IMR-90 (cell line): ENCODE measurements around the gene EDIL3. TPM values are rescaled to one million over a fixed set of nuclear protein-coding genes. Genes with fewer than 3 reads are reported as not detected.

ENCODE experiments used
- ATAC-seq: fragments of 200-7000 bp; cut with Tn5 transposase; 2 replicates; pipeline ENCODE4 v1.9.1; 2020; ENCODE audit warnings: low read depth, mild to moderate bottlenecking, moderate library complexity
- BruUV-seq: library from RNA; stranded (reverse); fragments of 400-500 nt; replicated peaks from 2 replicates; lab custom pipeline; 2021; lab: Mats Ljungman, UMichigan
- CTCF ChIA-PET: fragments of 300-600 bp; formaldehyde crosslinking; extraction: SDS; loops from one replicate; lab custom pipeline; 2021; ENCODE audit warnings: antibody characterized with exemption; lab: Yijun Ruan, JAX
- POLR2A ChIA-PET: fragments of 300-600 bp; sonication (Branson Sonifier 250); formaldehyde crosslinking; loops from one replicate; lab custom pipeline; 2022; ENCODE audit warnings: antibody characterized with exemption; ENCODE audit not compliant: unreplicated experiment; lab: Charles Lee
- DNase-seq: peaks from one replicate; pipeline ENCODE4 v3.0.0; 2013
- H2AFZ ChIP-seq: replicated peaks from 2 replicates; pipeline ENCODE3; 2013; ENCODE audit warnings: low read length, mild to moderate bottlenecking; ENCODE audit not compliant: poor library complexity
- H2AK5ac ChIP-seq: 2 replicates; pipeline ENCODE4 v1.6.1; 2013; ENCODE audit warnings: low read depth, low read length, inconsistent platforms
- H2AK9ac ChIP-seq: replicated peaks from 2 replicates; pipeline ENCODE3; 2013; ENCODE audit warnings: mild to moderate bottlenecking, low read depth, low read length, moderate library complexity; ENCODE audit not compliant: poor library complexity
- H2BK120ac ChIP-seq: 2 replicates; pipeline ENCODE4 v1.6.1; 2013; ENCODE audit warnings: low read depth, low read length, inconsistent platforms
- H2BK15ac ChIP-seq: 3 replicates; pipeline ENCODE4 v1.6.1; 2013; ENCODE audit warnings: low read depth, low read length, inconsistent platforms
- H2BK20ac ChIP-seq: 2 replicates; pipeline ENCODE4 v1.6.1; 2013; ENCODE audit warnings: low read depth, mild to moderate bottlenecking, inconsistent platforms, low read length, moderate library complexity
- H2BK5ac ChIP-seq: 2 replicates; pipeline ENCODE4 v1.6.1; 2013; ENCODE audit warnings: mild to moderate bottlenecking, low read depth, low read length, inconsistent platforms; ENCODE audit not compliant: poor library complexity, severe bottlenecking
- H3K14ac ChIP-seq: replicated peaks from 2 replicates; pipeline ENCODE4 v1.6.1; 2013; ENCODE audit warnings: low read depth, low read length, inconsistent platforms
- H3K18ac ChIP-seq: 2 replicates; pipeline ENCODE4 v1.6.1; 2013; ENCODE audit warnings: low read depth, low read length, control low read depth
- H3K23ac ChIP-seq: 2 replicates; pipeline ENCODE4 v1.6.1; 2013; ENCODE audit warnings: low read depth, low read length, inconsistent platforms
- H3K27ac ChIP-seq: 2 replicates; pipeline ENCODE4 v1.5.1; 2013; ENCODE audit warnings: mild to moderate bottlenecking, control low read depth, low read length; ENCODE audit not compliant: insufficient read depth
- H3K27me3 ChIP-seq: 2 replicates; pipeline ENCODE4 v1.6.1; 2013; ENCODE audit warnings: low read length; ENCODE audit not compliant: control insufficient read depth, insufficient read depth
- H3K36me3 ChIP-seq: 2 replicates; pipeline ENCODE4 v1.6.1; 2013; ENCODE audit warnings: low read length, mixed read lengths; ENCODE audit not compliant: control insufficient read depth, insufficient read depth
- H3K4ac ChIP-seq: 2 replicates; pipeline ENCODE4 v1.6.1; 2013; ENCODE audit warnings: low read depth, low read length, inconsistent platforms
- H3K4me1 ChIP-seq: 2 replicates; pipeline ENCODE4 v1.6.1; 2013; ENCODE audit warnings: low read length, mixed read lengths; ENCODE audit not compliant: control insufficient read depth, insufficient read depth
- H3K4me2 ChIP-seq: 2 replicates; pipeline ENCODE4 v1.6.1; 2013; ENCODE audit warnings: low read depth, mild to moderate bottlenecking, control low read depth, low read length, moderate library complexity
- H3K4me3 ChIP-seq: 2 replicates; pipeline ENCODE4 v1.5.1; 2013; ENCODE audit warnings: low read depth, mild to moderate bottlenecking, control low read depth, low read length, moderate library complexity; ENCODE audit not compliant: insufficient read depth
- H3K56ac ChIP-seq: 2 replicates; pipeline ENCODE4 v1.6.1; 2013; ENCODE audit warnings: low read length, inconsistent platforms; ENCODE audit not compliant: insufficient read depth; ENCODE audit errors: extremely low read depth
- H3K79me1 ChIP-seq, 2 experiments: 2 replicates each; pipeline ENCODE4 v1.6.1; 2013; ENCODE audit warnings: low read length in 2 of 2, inconsistent platforms in 1 of 2, low read depth in 1 of 2
- H3K9ac ChIP-seq: 2 replicates; pipeline ENCODE4 v1.6.1; 2013; ENCODE audit warnings: low read depth, low read length, control low read depth
- H3K9me1 ChIP-seq: 2 replicates; pipeline ENCODE4 v1.6.1; 2013; ENCODE audit warnings: low read length, inconsistent platforms; ENCODE audit not compliant: insufficient read depth
- H3K9me3 ChIP-seq: 2 replicates; pipeline ENCODE4 v1.6.1; 2013; ENCODE audit warnings: low read length; ENCODE audit not compliant: control insufficient read depth, insufficient read depth
- H4K20me1 ChIP-seq: 2 replicates; pipeline ENCODE4 v1.6.1; 2013; ENCODE audit warnings: low read length, inconsistent platforms; ENCODE audit not compliant: insufficient read depth
- H4K5ac ChIP-seq: 2 replicates; pipeline ENCODE4 v1.6.1; 2013; ENCODE audit warnings: mild to moderate bottlenecking, low read depth, low read length, control low read depth
- H4K8ac ChIP-seq, 2 experiments: 2 replicates each; pipeline ENCODE4 v1.6.1; 2013; ENCODE audit warnings: low read depth in 2 of 2, low read length in 2 of 2, control low read depth in 1 of 2, inconsistent platforms in 1 of 2
- H4K91ac ChIP-seq: 2 replicates; pipeline ENCODE4 v1.6.1; 2013; ENCODE audit warnings: low read depth, low read length, inconsistent platforms; ENCODE audit not compliant: insufficient read depth
- BHLHE40 ChIP-seq: fragments of 150-350 bp; IDR thresholded peaks from 2 replicates; pipeline ENCODE4 v1.6.1; 2016; ENCODE audit warnings: mild to moderate bottlenecking, low read depth, low read length
- CEBPB ChIP-seq: IDR thresholded peaks from 2 replicates; pipeline ENCODE4 v1.6.1; 2012; ENCODE audit warnings: low read depth, low read length, improper control_type of control experiment
- CHD1 ChIP-seq: IDR thresholded peaks from 2 replicates; pipeline ENCODE4 v1.6.1; 2012; ENCODE audit warnings: low read depth, low read length, improper control_type of control experiment
- CTCF ChIP-seq: conservative IDR thresholded peaks from 2 replicates; pipeline ENCODE4 v1.5.1; 2012; ENCODE audit warnings: mild to moderate bottlenecking, low read depth, low read length, improper control_type of control experiment
- ELK1 ChIP-seq: fragments of 150-350 bp; IDR thresholded peaks from 2 replicates; pipeline ENCODE4 v1.6.1; 2016; ENCODE audit warnings: low read depth, mild to moderate bottlenecking, low read length, moderate library complexity, borderline replicate concordance
- FOS ChIP-seq: fragments of 150-350 bp; IDR thresholded peaks from 2 replicates; pipeline ENCODE4 v1.6.1; 2016; ENCODE audit warnings: low read depth, low read length
- MAFK ChIP-seq: IDR thresholded peaks from 2 replicates; pipeline ENCODE4 v1.6.1; 2012; ENCODE audit warnings: low read depth, low read length, improper control_type of control experiment
- MAZ ChIP-seq: IDR thresholded peaks from 2 replicates; pipeline ENCODE4 v1.6.1; 2012; ENCODE audit warnings: low read depth, mild to moderate bottlenecking, low read length, improper control_type of control experiment, moderate library complexity, borderline replicate concordance
- MXI1 ChIP-seq: IDR thresholded peaks from 2 replicates; pipeline ENCODE4 v1.6.1; 2012; ENCODE audit warnings: low read depth, mild to moderate bottlenecking, low read length, moderate library complexity, borderline replicate concordance
- NFE2L2 ChIP-seq: fragments of 150-350 bp; IDR thresholded peaks from 2 replicates; pipeline ENCODE4 v1.6.1; 2016; ENCODE audit warnings: low read depth, mild to moderate bottlenecking, low read length
- POLR2A ChIP-seq: IDR thresholded peaks from 2 replicates; pipeline ENCODE4 v1.6.1; 2012; ENCODE audit warnings: mild to moderate bottlenecking, low read depth, low read length
- RAD21 ChIP-seq: IDR thresholded peaks from 2 replicates; pipeline ENCODE4 v1.6.1; 2012; ENCODE audit warnings: low read length, improper control_type of control experiment
- RCOR1 ChIP-seq: IDR thresholded peaks from 2 replicates; pipeline ENCODE4 v1.6.1; 2012; ENCODE audit warnings: mild to moderate bottlenecking, low read length, improper control_type of control experiment; ENCODE audit not compliant: insufficient replicate concordance
- RFX5 ChIP-seq: IDR thresholded peaks from 2 replicates; pipeline ENCODE4 v1.8.0; 2012; ENCODE audit warnings: low read depth, mild to moderate bottlenecking, low read length, moderate library complexity
- SMC3 ChIP-seq: fragments of 150-350 bp; IDR thresholded peaks from 2 replicates; pipeline ENCODE4 v1.6.1; 2016; ENCODE audit warnings: low read depth, mild to moderate bottlenecking, antibody characterized with exemption, low read length, moderate library complexity
- USF2 ChIP-seq: fragments of 150-350 bp; IDR thresholded peaks from 2 replicates; pipeline ENCODE4 v1.6.1; 2017; ENCODE audit warnings: mild to moderate bottlenecking, antibody characterized with exemption, low read length, low read depth
- WGBS, 2 experiments: methylation state at CpG; one replicate each; pipeline versions ENCODE4 v1.1.5 to v1.1.7; 2013; ENCODE audit warnings: missing lambda C conversion rate in 2 of 2; ENCODE audit not compliant: insufficient read length in 1 of 2; ENCODE audit errors: extremely low coverage in 2 of 2; 5-methylcytosine and 5-hydroxymethylcytosine counted together
- dilution Hi-C: fragments of 300-500 bp; cut with HindIII; formaldehyde crosslinking; loops from one replicate; pipeline ENCODE4 v1.14.3; 2018; ENCODE audit warnings: low sequenced_read_pairs; ENCODE audit not compliant: unreplicated experiment
- in situ Hi-C: fragments of 300-500 bp; cut with MboI; formaldehyde crosslinking; loops from 3 replicates; pipeline ENCODE4 v1.14.3; 2019; ENCODE audit warnings: low sequenced_read_pairs, inconsistent platforms, mixed read lengths
- intact Hi-C: fragments of 100-400 bp; cut with micrococcal nuclease; formaldehyde crosslinking; loops from 2 replicates; pipeline ENCODE4 v1.10.0; 2022
- polyA plus RNA-seq, 3 experiments: library from polyadenylated mRNA; depleted of rRNA; stranded (reverse); fragments of >200 nt; gene quantifications; 2 replicates each; pipeline ENCODE4 v1.2.3, GENCODE V29; 2012; ENCODE audit warnings: low replicate concordance in 1 of 3
- total RNA-seq: library from RNA; depleted of rRNA; stranded (reverse); fragments of >200 nt; gene quantifications from 2 replicates; pipeline ENCODE4 v1.2.3, GENCODE V29; 2012

The EDIL3 gene
- total and polyA plus RNA-seq, 2 of the 4 experiments (the other 2 are of a cell fraction) = 55.5 to 82.8 TPM

- in situ Hi-C loops = no loop called here
Measured at GRCh38 chr5:84080908-84081307, 303.8 kb downstream of the EDIL3 start.

More at GRCh38 chr5:84080908-84081307, 303.8 kb downstream of the EDIL3 start:
- Histone ChIP-seq H2AK5ac (no peak overlapping the region), H2AK9ac (no peak overlapping the region), H3K18ac (no peak overlapping the region), H3K9me1 (no peaks in the 10 kb centered on the region; the same call in 1 of the 2 replicates), H4K8ac (no peak overlapping the region), H3K4me1 (no peaks in the 10 kb centered on the region), H3K36me3 (no peaks in the 10 kb centered on the region), H2BK20ac (no peak overlapping the region), H3K56ac (no peak overlapping the region), H4K20me1 (no peaks in the 10 kb centered on the region), H3K4ac (no peak overlapping the region), H2BK120ac (no peak overlapping the region), H3K9me3 (no peaks in the 10 kb centered on the region), H3K27ac (no peak overlapping the region), H3K23ac (no peak overlapping the region), H2AFZ (no peak overlapping the region), H3K4me2 (no peak overlapping the region), H3K4me3 (no peak overlapping the region), H4K5ac (no peak overlapping the region), H3K9ac (no peak overlapping the region), H2BK5ac (no peak overlapping the region), H2BK15ac (no peak overlapping the region), H3K27me3 (no peaks in the 10 kb centered on the region), H3K14ac (no peak overlapping the region), H3K79me1 (no peaks in the 10 kb centered on the region), H4K91ac (no peak overlapping the region)
- POLR2A ChIA-PET = no interaction called here
- CTCF ChIA-PET = no interaction called here
- DNase-seq (no peak), ATAC-seq (no peak)
- intact Hi-C loops = no loop called here
- no CpG with 5 or more reads among the region's 1 CpG for WGBS, 2 experiments
- dilution Hi-C loops = no loop called here
- no peak for TF ChIP-seq BHLHE40
- no peak for TF ChIP-seq NFE2L2
- no peak for TF ChIP-seq SMC3
- no peak for TF ChIP-seq USF2
- TF ChIP-seq MAZ = no peak
- TF ChIP-seq RAD21 = no peak
- TF ChIP-seq RCOR1 = no peak
- no peak for TF ChIP-seq ELK1
- TF ChIP-seq CHD1 = no peak
- TF ChIP-seq FOS = no peak
- no peak for TF ChIP-seq POLR2A
- TF ChIP-seq CTCF = no peak
- no peak for TF ChIP-seq MAFK
- TF ChIP-seq CEBPB = no peak
- no peak for TF ChIP-seq RFX5
- no peak for TF ChIP-seq MXI1
- BruUV-seq = no TSS peak
